Dermis blood vessel endothelial cell (primary cell): Measurements from ENCODE around the gene C11orf86. TPM values are rescaled to one million over a fixed set of nuclear protein-coding genes. Genes with fewer than 3 reads are reported as not detected.
A peak's percentile ranks its signal among the peaks of the same experiment; 100 is the strongest.
"Not testable (repeated sequence)": the region's sequence is repeated elsewhere in the genome, so short reads cannot be mapped to it uniquely, and the experiment has no call there.

ENCODE experiments used
- DNase-seq: peaks from one replicate; pipeline ENCODE4 v3.0.0; 2010
- total RNA-seq: library from RNA; depleted of rRNA; stranded (reverse); fragments of >200 nt; gene quantifications from 2 replicates; pipeline ENCODE4 v1.2.3, GENCODE V29; 2014

C11orf86 gene
- not detected in 2 replicates for total RNA-seq

GRCh38 chr11:66974724-66975404 is at the start of gene C11orf86:
Gene C11orf86, plus strand, starts transcription at chr11:66975304. Its CDS starts 59 bp downstream, at chr11:66975363.
- no peak for DNase-seq

- no peak for DNase-seq
These were observed 45.4 kb upstream of the C11orf86 start for GRCh38 chr11:66929753-66930152.

GRCh38 chr11:66932543-66932942 is 42.6 kb upstream of the C11orf86 start:
- DNase-seq = no peak

- no peak for DNase-seq
These were observed 41.6 kb upstream of the C11orf86 start for GRCh38 chr11:66933531-66933930.

- DNase-seq = no peak
These were observed 39.9 kb upstream of the C11orf86 start for GRCh38 chr11:66934950-66935779.

GRCh38 chr11:66936311-66936711 is 38.8 kb upstream of the C11orf86 start:
- no peak for DNase-seq

GRCh38 chr11:66937193-66937733 is 37.8 kb upstream of the C11orf86 start:
- no peak for DNase-seq

GRCh38 chr11:66938582-66939135 is 36.4 kb upstream of the C11orf86 start:
- no peak for DNase-seq

GRCh38 chr11:66950112-66950535 is 25.0 kb upstream of the C11orf86 start:
- peak; percentile 87 for DNase-seq

GRCh38 chr11:66951135-66951534 is 24.0 kb upstream of the C11orf86 start:
- DNase-seq = no peak

- peak; percentile 43 for DNase-seq
These were observed 23.2 kb upstream of the C11orf86 start for GRCh38 chr11:66951927-66952337.

GRCh38 chr11:66953081-66953833 is 21.8 kb upstream of the C11orf86 start:
- no peak for DNase-seq

GRCh38 chr11:66956689-66957290 is 18.3 kb upstream of the C11orf86 start:
- DNase-seq = peak; percentile 27

- no peak for DNase-seq
These were observed 17.2 kb upstream of the C11orf86 start for GRCh38 chr11:66957971-66958231.

- DNase-seq = peak; percentile 100
These were observed 16.7 kb upstream of the C11orf86 start, which contains the start of gene PC for GRCh38 chr11:66958232-66958955. Gene PC, minus strand, starts transcription at chr11:66958383. Its CDS starts 86,224 bp downstream, at chr11:66872159.

GRCh38 chr11:66958956-66959274 is 16.2 kb upstream of the C11orf86 start:
- DNase-seq = no peak

- DNase-seq = not testable (repeated sequence)
These were observed 13.4 kb upstream of the C11orf86 start for GRCh38 chr11:66961691-66962213.

- DNase-seq = no peak
These were observed 12.9 kb upstream of the C11orf86 start for GRCh38 chr11:66962247-66962646.

- no peak for DNase-seq
These were observed 12.3 kb upstream of the C11orf86 start for GRCh38 chr11:66962801-66963200.

- no peak for DNase-seq
These were observed 10.6 kb upstream of the C11orf86 start for GRCh38 chr11:66964495-66964894.

GRCh38 chr11:66966351-66966750 is 8.8 kb upstream of the C11orf86 start:
- no peak for DNase-seq
